ENCODE data around the gene ADSS2.

- TF ChIP-seq TAF1 (IDR thresholded peaks at IDR 0.05; ENCODE audit: low read depth, low read length) (no peak), POLR2A (IDR thresholded peaks at IDR 0.05; ENCODE audit: low read depth, low read length) (no peak), POLR2AphosphoS5 (IDR thresholded peaks at IDR 0.05; ENCODE audit: low read depth, low read length) (no peak), SPI1 (IDR thresholded peaks at IDR 0.05; ENCODE audit: low read depth, low read length) (no peak), POU2F2 (IDR thresholded peaks at IDR 0.05; ENCODE audit: low read depth, low read length) (no peak)
Measured at GRCh38 chr1:244405856-244406255, 45.9 kb downstream of the ADSS2 start.
